Measurements from ENCODE around the gene IGDCC3.

- peak; percentile 47 for TF ChIP-seq CTCF (IDR thresholded peaks at IDR 0.05; ENCODE audit: insufficient read depth, low read length, poor library complexity, severe bottlenecking)
- no peak for TF ChIP-seq EZH2phosphoT487 (conservative IDR thresholded peaks at IDR 0.05; ENCODE audit: low read length)
These were observed 23.2 kb upstream of the IGDCC3 start for GRCh38 chr15:65400760-65401610.
